Fibroblast of skin of abdomen (primary cell): ENCODE data around the gene IQGAP2. TPM values are rescaled to one million over a fixed set of nuclear protein-coding genes. Genes with fewer than 3 reads are reported as not detected.
A peak's percentile ranks its signal among the peaks of the same experiment; 100 is the strongest.
"Not testable (repeated sequence)": the region's sequence is repeated elsewhere in the genome, so short reads cannot be mapped to it uniquely, and the experiment has no call there.

ENCODE experiments used
- DNase-seq: peaks from one replicate; pipeline ENCODE4 v3.0.0-alpha.2; 2013
- polyA plus RNA-seq, 2 experiments: library from polyadenylated mRNA; unstranded; fragments of 120-200 nt; gene quantifications; one replicate each; pipeline ENCODE4 v1.2.1, GENCODE V29; 2013; ENCODE audit not compliant: insufficient read length in 2 of 2

The IQGAP2 gene
- 0.44 TPM for polyA plus RNA-seq (2013, experiment 1 of 2; ENCODE audit: insufficient read length)
- 0.36 TPM for polyA plus RNA-seq (2013, experiment 2 of 2; ENCODE audit: insufficient read length)

GRCh38 chr5:76402886-76403765, at the start of gene IQGAP2:
IQGAP2 (plus strand) TSS chr5:76403285; CDS start chr5:76403546, 261 bp downstream.
- peak; percentile 52 for DNase-seq

GRCh38 chr5:76356887-76357286, 46.2 kb upstream of the IQGAP2 start:
- DNase-seq, result no peak

GRCh38 chr5:76363352-76364225, 39.5 kb upstream of the IQGAP2 start:
- DNase-seq, result no peak

GRCh38 chr5:76364226-76364589, 38.9 kb upstream of the IQGAP2 start:
- DNase-seq, result no peak

- DNase-seq, result no peak
Measured at GRCh38 chr5:76365561-76365960, 37.5 kb upstream of the IQGAP2 start.

GRCh38 chr5:76366596-76366995, 36.5 kb upstream of the IQGAP2 start:
- DNase-seq, result no peak

- DNase-seq, result no peak
Measured at GRCh38 chr5:76367623-76368371, 35.3 kb upstream of the IQGAP2 start.

GRCh38 chr5:76368941-76369340, 34.1 kb upstream of the IQGAP2 start:
- DNase-seq, result no peak

GRCh38 chr5:76369668-76370067, 33.4 kb upstream of the IQGAP2 start:
- not testable (repeated sequence) for DNase-seq

GRCh38 chr5:76371960-76372322, 31.1 kb upstream of the IQGAP2 start:
- DNase-seq, result no peak

- DNase-seq, result peak; percentile 94
Measured at GRCh38 chr5:76372323-76373054, 30.6 kb upstream of the IQGAP2 start.

- peak; percentile 37 for DNase-seq
Measured at GRCh38 chr5:76376148-76376865, 26.8 kb upstream of the IQGAP2 start.

- DNase-seq, result no peak
Measured at GRCh38 chr5:76376866-76377230, 26.2 kb upstream of the IQGAP2 start.

- no peak for DNase-seq
Measured at GRCh38 chr5:76378355-76378754, 24.7 kb upstream of the IQGAP2 start.

GRCh38 chr5:76379316-76379715, 23.8 kb upstream of the IQGAP2 start:
- no peak for DNase-seq

- no peak for DNase-seq
Measured at GRCh38 chr5:76379855-76380254, 23.2 kb upstream of the IQGAP2 start.

GRCh38 chr5:76380346-76381066, 22.6 kb upstream of the IQGAP2 start:
- DNase-seq, result no peak

- DNase-seq, result no peak
Measured at GRCh38 chr5:76383126-76383832, 19.8 kb upstream of the IQGAP2 start.

GRCh38 chr5:76384189-76384588, 18.9 kb upstream of the IQGAP2 start:
- DNase-seq, result no peak

- no peak for DNase-seq
Measured at GRCh38 chr5:76384705-76385104, 18.4 kb upstream of the IQGAP2 start.
